GM21360 (cell line): Measurements from ENCODE around the gene KIR3DL1.
"Not testable (repeated sequence)": the region's sequence is repeated elsewhere in the genome, so short reads cannot be mapped to it uniquely, and the experiment has no call there.

Source experiments
- ATAC-seq: cut with Tn5 transposase; IDR thresholded peaks from one replicate; pipeline ENCODE4 v1.9.1; 2021; ENCODE audit warnings: mild to moderate bottlenecking, moderate library complexity; ENCODE audit not compliant: unreplicated experiment

KIR3DL1 gene

GRCh38 chr19:54816251-54816650 is at the start of gene KIR3DL1:
KIR3DL1 (plus strand) TSS chr19:54816468.
- ATAC-seq: not testable (repeated sequence)

DNA sequence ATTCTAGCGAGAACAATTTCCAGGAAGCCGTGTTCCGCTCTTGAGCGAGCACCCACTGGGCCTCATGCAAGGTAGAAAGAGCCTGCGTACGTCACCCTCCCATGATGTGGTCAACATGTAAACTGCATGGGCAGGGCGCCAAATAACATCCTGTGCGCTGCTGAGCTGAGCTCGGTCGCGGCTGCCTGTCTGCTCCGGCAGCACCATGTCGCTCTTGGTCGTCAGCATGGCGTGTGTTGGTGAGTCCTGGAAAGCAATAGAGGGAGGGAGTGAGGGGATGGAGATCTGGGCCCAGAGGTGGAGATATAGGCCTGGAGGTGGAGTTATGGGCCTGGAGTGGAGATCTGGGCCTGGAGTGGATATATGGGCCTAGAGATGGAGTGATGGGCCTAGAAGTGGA is 46.6 kb upstream of the KIR3DL1 start, which contains the start of gene KIR2DL1:
TSS of gene KIR2DL1 (plus strand) at position 148 of the 400 bp plus-strand sequence. CDS start at position 206, 58 bp downstream.
- not testable (repeated sequence) for ATAC-seq

- not testable (repeated sequence) for ATAC-seq
Measured at GRCh38 chr19:54770511-54770910, 45.8 kb upstream of the KIR3DL1 start.

- not testable (repeated sequence) for ATAC-seq
Measured at GRCh38 chr19:54771018-54771960, 45.0 kb upstream of the KIR3DL1 start.

DNA sequence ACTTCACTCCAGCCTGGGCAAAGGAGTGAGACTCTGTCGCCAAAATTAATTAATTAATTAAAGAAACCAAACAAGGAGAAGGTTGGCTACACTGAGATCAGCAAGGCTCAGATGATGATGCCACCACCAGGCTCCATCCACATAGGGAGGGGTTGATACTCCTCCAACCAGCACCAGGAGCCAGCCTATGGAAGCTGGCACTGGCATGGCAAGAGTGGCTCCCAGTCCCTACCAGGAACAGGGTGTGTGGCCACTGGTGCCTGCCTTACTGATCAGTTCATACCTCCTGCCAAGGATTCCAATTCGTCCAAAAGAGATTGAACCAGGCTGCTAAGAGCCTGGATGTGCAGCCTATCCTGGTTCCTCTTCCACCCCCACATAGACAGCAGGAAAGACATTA is 43.6 kb upstream of the KIR3DL1 start:
- ATAC-seq: not testable (repeated sequence)

- not testable (repeated sequence) for ATAC-seq
Measured at GRCh38 chr19:54775095-54775815, 41.0 kb upstream of the KIR3DL1 start.

DNA sequence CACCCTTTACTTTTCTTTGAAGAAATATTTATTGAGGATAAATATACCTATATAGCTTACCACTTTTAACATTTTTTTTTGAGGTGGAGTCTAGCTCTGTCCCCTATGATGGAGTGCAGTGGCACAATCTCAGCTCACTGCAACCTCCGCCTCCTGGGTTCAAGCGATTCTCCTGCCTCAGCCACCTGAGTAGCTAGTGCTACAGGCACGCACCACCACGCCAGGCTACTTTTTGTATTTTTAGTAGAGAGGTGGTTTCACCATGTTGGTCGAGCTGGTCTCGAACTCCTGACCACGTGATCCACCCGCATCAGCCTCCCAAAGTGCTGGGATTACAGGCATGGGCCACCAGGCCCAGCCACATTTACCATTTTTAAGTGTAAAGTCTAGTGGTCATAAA is 40.4 kb upstream of the KIR3DL1 start:
- not testable (repeated sequence) for ATAC-seq

GRCh38 chr19:54777851-54778250 is 38.4 kb upstream of the KIR3DL1 start:
- ATAC-seq: not testable (repeated sequence)

DNA sequence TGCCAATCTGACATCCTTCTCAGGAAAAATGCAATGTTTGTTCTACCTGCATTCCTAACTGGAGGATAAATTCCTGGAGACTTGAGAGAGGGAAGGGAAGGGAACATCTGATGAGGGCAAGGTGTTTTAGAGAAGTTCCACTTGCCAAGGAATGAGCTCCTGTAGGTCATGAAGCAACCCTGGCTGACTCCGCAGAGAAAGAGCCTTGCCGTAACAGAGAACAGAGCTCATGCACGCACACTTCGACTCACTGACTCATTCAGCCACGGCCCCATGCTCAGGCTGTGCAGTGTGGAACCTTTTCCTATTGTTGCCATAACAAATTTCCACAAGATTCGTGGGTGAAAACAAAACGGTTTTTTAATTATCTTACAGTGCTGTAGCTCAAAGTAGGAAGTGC is 37.4 kb upstream of the KIR3DL1 start:
- ATAC-seq: not testable (repeated sequence)

DNA sequence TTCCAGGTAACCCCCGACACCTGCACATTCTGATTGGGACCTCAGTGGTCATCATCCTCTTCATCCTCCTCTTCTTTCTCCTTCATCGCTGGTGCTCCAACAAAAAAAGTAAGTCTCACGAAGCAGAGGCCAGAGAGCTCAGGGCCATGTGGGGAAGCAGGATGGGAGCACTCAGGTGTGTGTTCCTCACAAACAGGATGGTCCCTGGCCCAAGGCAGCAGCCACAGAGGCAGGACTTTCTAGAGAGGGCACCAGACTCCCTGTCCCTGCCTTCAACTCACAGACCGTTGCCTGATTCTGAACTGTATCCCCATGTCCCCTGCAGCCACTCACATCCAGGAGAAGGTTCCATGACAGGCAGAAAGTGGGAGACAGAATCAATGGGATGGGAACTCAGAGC is 33.4 kb upstream of the KIR3DL1 start:
- not testable (repeated sequence) for ATAC-seq

DNA sequence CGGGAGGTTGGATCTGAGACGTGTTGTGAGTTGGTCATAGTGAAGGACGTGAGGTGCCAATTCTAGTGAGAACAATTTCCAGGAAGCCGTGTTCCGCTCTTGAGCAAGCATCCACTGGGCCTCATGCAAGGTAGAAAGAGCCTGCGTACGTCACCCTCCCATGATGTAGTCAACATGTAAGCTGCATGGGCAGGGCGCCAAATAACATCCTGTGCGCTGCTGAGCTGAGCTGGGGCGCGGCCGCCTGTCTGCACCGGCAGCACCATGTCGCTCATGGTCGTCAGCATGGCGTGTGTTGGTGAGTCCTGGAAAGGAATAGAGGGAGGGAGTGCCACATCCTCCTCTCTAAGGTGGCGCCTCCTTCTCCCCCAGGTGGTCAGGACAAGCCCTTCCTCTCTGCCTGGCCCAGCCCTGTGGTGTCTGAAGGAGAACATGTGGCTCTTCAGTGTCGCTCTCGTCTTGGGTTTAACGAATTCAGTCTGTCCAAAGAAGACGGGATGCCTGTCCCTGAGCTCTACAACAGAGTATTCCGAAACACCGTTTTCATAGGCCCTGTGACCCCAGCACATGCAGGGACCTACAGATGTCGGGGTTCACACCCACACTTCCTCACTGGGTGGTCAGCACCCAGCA is 30.1 kb upstream of the KIR3DL1 start:
- not testable (repeated sequence) for ATAC-seq

DNA sequence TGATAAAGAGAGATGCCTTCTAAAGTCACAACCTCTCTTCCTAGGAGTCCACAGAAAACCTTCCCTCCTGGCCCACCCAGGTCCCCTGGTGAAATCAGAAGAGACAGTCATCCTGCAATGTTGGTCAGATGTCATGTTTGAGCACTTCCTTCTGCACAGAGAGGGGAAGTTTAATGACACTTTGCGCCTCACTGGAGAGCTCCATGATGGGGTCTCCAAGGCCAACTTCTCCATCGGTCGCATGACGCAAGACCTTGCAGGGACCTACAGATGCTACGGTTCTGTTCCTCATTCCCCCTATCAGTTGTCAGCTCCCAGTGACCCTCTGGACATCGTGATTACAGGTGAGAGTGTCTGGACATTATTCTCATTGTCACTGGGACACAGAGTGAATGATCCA is 28.1 kb upstream of the KIR3DL1 start:
- not testable (repeated sequence) for ATAC-seq

- ATAC-seq: no peak
Measured at GRCh38 chr19:54790711-54791110, 25.6 kb upstream of the KIR3DL1 start.

DNA sequence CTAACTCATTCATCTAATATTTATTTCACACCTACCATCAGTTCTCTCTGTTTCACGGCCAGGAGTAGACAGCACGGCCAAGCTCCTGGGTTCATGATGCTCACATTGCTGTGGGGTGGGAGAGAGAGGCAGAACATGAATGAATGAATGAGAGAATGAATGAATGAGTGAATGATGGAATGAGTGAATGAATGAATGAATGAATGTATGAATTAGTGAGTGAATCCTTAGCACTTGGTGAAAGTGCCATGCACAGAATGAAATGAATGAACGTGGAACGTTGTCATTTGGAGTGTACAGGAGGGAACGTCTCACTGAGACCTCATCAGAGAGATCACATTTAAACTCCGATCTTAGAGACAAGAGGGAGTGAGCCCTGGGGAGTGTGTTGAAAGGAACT is 24.8 kb upstream of the KIR3DL1 start:
- no peak for ATAC-seq

DNA sequence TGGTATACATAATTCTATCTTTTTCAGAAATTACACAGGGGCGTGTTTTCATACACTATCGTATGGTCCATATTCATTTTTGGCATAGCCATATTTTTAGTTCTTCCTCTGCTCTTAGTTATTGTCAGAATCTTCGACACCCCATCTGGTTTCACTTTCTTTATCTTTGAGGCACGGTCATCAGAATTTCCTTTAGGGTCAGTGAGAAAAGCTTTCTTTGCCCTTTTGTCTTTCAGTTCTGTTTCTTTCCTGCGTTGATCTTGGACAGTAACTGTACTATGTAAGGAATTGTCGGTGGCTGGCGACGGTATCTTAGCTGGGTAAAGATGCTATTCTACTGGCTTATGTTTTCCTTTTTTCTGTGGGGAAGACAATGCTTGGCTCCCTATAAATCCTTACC is 23.5 kb upstream of the KIR3DL1 start:
- ATAC-seq: no peak

GRCh38 chr19:54795758-54796157 is 20.5 kb upstream of the KIR3DL1 start:
- no peak for ATAC-seq

GRCh38 chr19:54803410-54803809 is 12.9 kb upstream of the KIR3DL1 start, which contains the start of gene KIR2DL4:
KIR2DL4 (plus strand) TSS chr19:54803610; CDS start chr19:54803652, 42 bp downstream.
- no peak for ATAC-seq

DNA sequence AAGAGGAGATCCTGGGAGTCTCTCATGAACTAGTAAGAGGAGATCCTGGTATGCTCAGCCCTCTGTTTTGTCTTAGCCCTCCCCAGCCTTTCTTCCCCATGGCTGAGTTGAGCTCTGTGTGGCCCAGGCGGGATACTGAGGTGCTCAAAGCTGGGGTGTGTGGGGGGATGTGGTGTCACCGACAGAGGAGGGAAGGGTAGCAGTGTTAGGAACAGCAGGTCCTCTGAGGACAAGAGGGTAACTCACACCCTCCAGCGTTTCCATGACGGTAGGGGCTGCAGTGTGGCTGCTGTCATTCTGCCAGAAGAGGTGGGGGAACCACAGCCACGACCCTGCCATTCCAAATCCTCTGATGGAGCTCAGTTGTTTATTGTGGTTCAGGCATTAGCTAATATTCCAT is 12.2 kb upstream of the KIR3DL1 start:
- no peak for ATAC-seq

DNA sequence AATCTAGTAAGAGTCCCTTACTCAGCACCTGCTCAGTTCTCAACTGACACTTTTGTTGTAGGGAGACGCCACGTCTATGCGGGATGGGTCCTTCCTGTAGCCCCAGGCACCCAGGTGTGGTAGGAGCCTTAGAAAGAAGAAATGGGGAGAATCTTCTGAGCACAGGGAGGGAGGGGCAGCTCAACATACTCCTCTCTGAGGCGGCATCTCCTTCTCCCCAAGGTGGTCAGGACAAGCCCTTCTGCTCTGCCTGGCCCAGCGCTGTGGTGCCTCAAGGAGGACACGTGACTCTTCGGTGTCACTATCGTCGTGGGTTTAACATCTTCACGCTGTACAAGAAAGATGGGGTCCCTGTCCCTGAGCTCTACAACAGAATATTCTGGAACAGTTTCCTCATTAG is 11.7 kb upstream of the KIR3DL1 start:
- ATAC-seq: no peak

- no peak for ATAC-seq
Measured at GRCh38 chr19:54805665-54806515, 10.4 kb upstream of the KIR3DL1 start.
